Kidney (tissue), 14 donors: Measurements from ENCODE around the gene CFAP210. TPM values are rescaled to one million over a fixed set of nuclear protein-coding genes. Genes with fewer than 3 reads are reported as not detected.

ENCODE experiments used
- DNase-seq, 5 donors: peaks; one replicate each; pipeline ENCODE4 v3.0.0-alpha.2; 2013 to 2020
- FAIRE-seq: peaks from 2 replicates; lab custom pipeline; 2012; peaks lifted over from hg19 to GRCh38; lab: Jason Lieb, UNC
- H3K27ac ChIP-seq, 2 donors: one replicate each; pipeline ENCODE4 v1.7.0; 2013; ENCODE audit warnings: low read depth in 2 of 2, low read length in 2 of 2, inconsistent platforms in 1 of 2
- H3K27me3 ChIP-seq: one replicate; pipeline ENCODE4 v1.7.1; 2013; ENCODE audit warnings: low read length, inconsistent platforms; ENCODE audit not compliant: control insufficient read depth, insufficient read depth
- H3K36me3 ChIP-seq, 3 donors: one replicate each; pipeline versions ENCODE4 v1.7.0 to v1.7.1; 2013; ENCODE audit warnings: low read length in 3 of 3, control low read depth in 1 of 3, inconsistent platforms in 1 of 3; ENCODE audit not compliant: insufficient read depth in 3 of 3, control insufficient read depth in 2 of 3
- H3K4me1 ChIP-seq, 3 donors: one replicate each; pipeline versions ENCODE4 v1.7.0 to v1.7.1; 2013; ENCODE audit warnings: low read length in 3 of 3, inconsistent platforms in 1 of 3, low read depth in 1 of 3; ENCODE audit not compliant: control insufficient read depth in 2 of 3, insufficient read depth in 2 of 3
- H3K4me3 ChIP-seq, 3 donors: one replicate each; pipeline versions ENCODE4 v1.7.0 to v1.8.1; 2013; ENCODE audit warnings: low read length in 3 of 3, control low read depth in 1 of 3, inconsistent platforms in 1 of 3
- H3K9ac ChIP-seq, 3 donors: one replicate each; pipeline versions ENCODE4 v1.7.0 to v1.7.1; 2013; ENCODE audit warnings: low read length in 3 of 3, control low read depth in 1 of 3, inconsistent platforms in 1 of 3
- H3K9me3 ChIP-seq, 3 donors: one replicate each; pipeline versions ENCODE4 v1.7.0 to v1.7.1; 2013; ENCODE audit warnings: low read length in 3 of 3, control low read depth in 1 of 3, inconsistent platforms in 1 of 3; ENCODE audit not compliant: control insufficient read depth in 2 of 3, insufficient read depth in 1 of 3
- intact Hi-C: fragments of 100-400 bp; cut with DNase I; formaldehyde crosslinking; loops from one replicate; pipeline ENCODE4 v1.11.1; 2022
- polyA plus RNA-seq: library from polyadenylated mRNA; stranded (reverse); fragments of 350-450 nt; fragmentation: Illumina TruSeq; extraction: RNeasy Lipid Tissue Mini Kit (QIAGEN cat#74804); gene quantifications from one replicate; pipeline ENCODE4 v1.2.3, GENCODE V29; 2014; ENCODE audit warnings: low read depth, low replicate concordance; ENCODE audit not compliant: insufficient read depth
- total RNA-seq: library from RNA; stranded (reverse); fragmentation: NEBNext Ultra II Directional; extraction: Animal tissue kit (Norgen Biotek cat#: 25700); gene quantifications from one replicate; pipeline ENCODE4 v1.2.1, GENCODE V29; 2021
- TF ChIP-seq, protein P1 (sequence below): IDR thresholded peaks from 3 replicates; pipeline ENCODE4 v1.5.1; 2012; ENCODE audit warnings: mild to moderate bottlenecking, moderate library complexity, borderline replicate concordance; ENCODE audit not compliant: insufficient read depth; ENCODE audit errors: extremely low read depth
- donor health status: control.
- donor health status: control.
- donor health status: control.
- donor health status: control.
- donor health status: control.
- donor health status: DM: yes; HTN: yes; CAD: no.
- donor health status: Normal renal cell carcinoma (clear cell type).

CFAP210 gene
- total and polyA plus RNA-seq, 2 donors from 2014 or later = 0.60 to 0.65 TPM

DNA sequence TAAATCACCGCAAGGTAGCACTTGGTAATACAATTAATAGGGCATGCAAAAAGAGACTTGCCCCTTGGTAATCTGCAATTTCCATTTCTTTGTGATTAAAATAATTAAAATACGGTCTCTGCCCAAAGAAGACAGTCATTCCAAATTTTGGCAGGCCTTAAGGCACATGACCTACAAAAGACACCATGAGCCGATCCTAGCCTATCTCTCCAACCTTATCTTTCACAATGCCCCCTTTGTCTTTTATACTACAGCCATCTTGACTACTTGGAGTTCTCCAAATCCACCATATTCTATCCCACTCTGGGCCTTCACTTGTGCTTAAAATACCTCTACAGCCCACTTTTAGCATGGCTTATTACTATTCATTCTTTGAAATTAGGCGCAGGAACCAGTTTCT, 23.3 kb downstream of the CFAP210 start:
- TF ChIP-seq, protein P1, sequence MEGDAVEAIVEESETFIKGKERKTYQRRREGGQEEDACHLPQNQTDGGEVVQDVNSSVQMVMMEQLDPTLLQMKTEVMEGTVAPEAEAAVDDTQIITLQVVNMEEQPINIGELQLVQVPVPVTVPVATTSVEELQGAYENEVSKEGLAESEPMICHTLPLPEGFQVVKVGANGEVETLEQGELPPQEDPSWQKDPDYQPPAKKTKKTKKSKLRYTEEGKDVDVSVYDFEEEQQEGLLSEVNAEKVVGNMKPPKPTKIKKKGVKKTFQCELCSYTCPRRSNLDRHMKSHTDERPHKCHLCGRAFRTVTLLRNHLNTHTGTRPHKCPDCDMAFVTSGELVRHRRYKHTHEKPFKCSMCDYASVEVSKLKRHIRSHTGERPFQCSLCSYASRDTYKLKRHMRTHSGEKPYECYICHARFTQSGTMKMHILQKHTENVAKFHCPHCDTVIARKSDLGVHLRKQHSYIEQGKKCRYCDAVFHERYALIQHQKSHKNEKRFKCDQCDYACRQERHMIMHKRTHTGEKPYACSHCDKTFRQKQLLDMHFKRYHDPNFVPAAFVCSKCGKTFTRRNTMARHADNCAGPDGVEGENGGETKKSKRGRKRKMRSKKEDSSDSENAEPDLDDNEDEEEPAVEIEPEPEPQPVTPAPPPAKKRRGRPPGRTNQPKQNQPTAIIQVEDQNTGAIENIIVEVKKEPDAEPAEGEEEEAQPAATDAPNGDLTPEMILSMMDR = no peak
- Histone ChIP-seq H3K9ac (no peak overlapping the region), H3K27ac (no peak overlapping the region), H3K9me3 (no peaks in the 10 kb centered on the region), H3K4me3 (no peak overlapping the region), H3K4me1 (no peaks in the 10 kb centered on the region), H3K36me3 (no peaks in the 10 kb centered on the region), H3K27me3 (no peaks in the 10 kb centered on the region)
- DNase-seq (no peak), FAIRE-seq (no peak)
- intact Hi-C loops = no loop called here

DNA sequence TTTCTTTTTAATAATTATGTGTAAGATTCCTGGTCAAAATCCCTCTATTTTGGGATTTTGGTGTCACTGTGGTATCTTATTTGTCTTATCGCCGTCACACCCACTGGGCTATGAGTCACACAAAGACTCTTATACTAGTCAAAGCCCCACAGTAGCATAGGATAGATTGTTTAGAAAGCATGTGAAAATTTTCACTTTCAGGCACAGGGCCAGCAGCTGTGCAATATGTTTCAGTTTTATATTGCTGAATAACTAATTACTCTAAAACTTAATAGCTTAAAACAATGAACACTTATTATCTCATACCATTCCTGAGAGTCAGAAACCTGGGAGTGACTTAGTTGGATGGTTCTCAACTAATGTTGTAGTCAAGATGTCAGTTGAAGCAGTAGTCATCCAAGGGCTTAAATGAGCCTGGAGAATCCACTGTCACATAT, 24.0 kb downstream of the CFAP210 start:
- FAIRE-seq (no peak), DNase-seq (no peak)
- H3K36me3 ChIP-seq = no peaks in the 10 kb centered on the region
- H3K27ac ChIP-seq = no peak overlapping the region
- TF ChIP-seq, protein P1 = no peak
- no peak overlapping the region for H3K9ac ChIP-seq
- H3K27me3 ChIP-seq = no peaks in the 10 kb centered on the region
- intact Hi-C loops = no loop called here
- H3K4me1 ChIP-seq = no peaks in the 10 kb centered on the region
- no peaks in the 10 kb centered on the region for H3K9me3 ChIP-seq
- H3K4me3 ChIP-seq = no peak overlapping the region

DNA sequence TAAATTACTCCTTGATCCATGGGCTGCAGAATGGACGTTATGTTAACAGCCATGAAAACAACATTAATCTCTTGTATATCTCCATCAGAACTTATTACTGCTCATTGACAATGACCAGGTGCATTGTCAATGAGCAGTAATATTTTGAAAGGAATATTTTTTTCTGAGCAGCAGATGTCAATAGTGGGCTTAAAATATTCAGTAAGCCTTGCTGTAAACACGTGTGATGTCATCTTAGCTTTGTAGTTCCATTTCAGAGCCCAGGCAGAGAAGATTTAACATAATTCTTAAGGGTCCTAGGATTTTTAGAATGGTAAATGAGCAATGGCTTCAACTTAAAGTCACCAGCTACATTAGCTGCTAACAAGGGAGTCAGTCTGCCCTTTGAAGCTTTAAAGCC, 26.6 kb downstream of the CFAP210 start:
- TF ChIP-seq, protein P1 = no peak
- intact Hi-C loops = no loop called here
- no peak overlapping the region for H3K9ac ChIP-seq
- H3K36me3 ChIP-seq = no peaks in the 10 kb centered on the region
- no peaks in the 10 kb centered on the region for H3K9me3 ChIP-seq
- DNase-seq = no peak
- H3K4me1 ChIP-seq = no peaks in the 10 kb centered on the region
- no peaks in the 10 kb centered on the region for H3K27me3 ChIP-seq
- no peak overlapping the region for H3K4me3 ChIP-seq
- H3K27ac ChIP-seq = no peak overlapping the region
- FAIRE-seq = no peak
